Neural cell (in vitro differentiated cells): ENCODE measurements around the gene PLD5.

Experiments
- POLR2AphosphoS5 ChIP-seq: IDR thresholded peaks from 2 replicates; pipeline ENCODE4 v1.6.1; 2012
- RAD21 ChIP-seq: fragments of 450-650 bp; conservative IDR thresholded peaks from 2 replicates; pipeline ENCODE4 v1.6.1; 2014; ENCODE audit warnings: antibody characterized with exemption, mild to moderate bottlenecking, moderate library complexity
- REST ChIP-seq: IDR thresholded peaks from 2 replicates; pipeline ENCODE4 v1.6.1; 2012; ENCODE audit warnings: borderline replicate concordance
- TF ChIP-seq, protein P1 (sequence below): fragments of 450-650 bp; IDR thresholded peaks from 2 replicates; pipeline ENCODE4 v1.5.1; 2014; ENCODE audit warnings: antibody characterized with exemption, mild to moderate bottlenecking, moderate library complexity; ENCODE audit not compliant: poor library complexity, severe bottlenecking

DNA sequence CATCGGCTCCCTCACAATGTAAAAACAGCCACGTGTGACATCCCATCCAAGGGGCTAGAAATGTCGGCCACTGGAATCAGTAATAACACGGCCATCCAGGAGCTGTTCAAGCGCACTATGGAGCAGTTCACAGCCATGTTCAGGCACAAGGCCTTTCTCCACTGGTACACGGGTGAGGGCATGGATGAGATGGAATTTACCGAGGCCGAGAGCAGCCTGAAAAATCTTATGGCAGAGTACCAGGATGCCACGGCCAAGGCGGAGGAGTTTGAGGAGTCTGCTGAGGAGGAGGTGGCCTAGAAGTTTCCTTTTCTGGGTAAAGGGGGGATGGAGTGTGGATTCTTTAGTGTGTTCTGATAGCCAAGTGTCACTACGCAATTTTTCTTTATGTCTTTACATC is 464.5 kb downstream of the PLD5 start:
- TF ChIP-seq POLR2AphosphoS5 = no peak
- TF ChIP-seq, protein P1, sequence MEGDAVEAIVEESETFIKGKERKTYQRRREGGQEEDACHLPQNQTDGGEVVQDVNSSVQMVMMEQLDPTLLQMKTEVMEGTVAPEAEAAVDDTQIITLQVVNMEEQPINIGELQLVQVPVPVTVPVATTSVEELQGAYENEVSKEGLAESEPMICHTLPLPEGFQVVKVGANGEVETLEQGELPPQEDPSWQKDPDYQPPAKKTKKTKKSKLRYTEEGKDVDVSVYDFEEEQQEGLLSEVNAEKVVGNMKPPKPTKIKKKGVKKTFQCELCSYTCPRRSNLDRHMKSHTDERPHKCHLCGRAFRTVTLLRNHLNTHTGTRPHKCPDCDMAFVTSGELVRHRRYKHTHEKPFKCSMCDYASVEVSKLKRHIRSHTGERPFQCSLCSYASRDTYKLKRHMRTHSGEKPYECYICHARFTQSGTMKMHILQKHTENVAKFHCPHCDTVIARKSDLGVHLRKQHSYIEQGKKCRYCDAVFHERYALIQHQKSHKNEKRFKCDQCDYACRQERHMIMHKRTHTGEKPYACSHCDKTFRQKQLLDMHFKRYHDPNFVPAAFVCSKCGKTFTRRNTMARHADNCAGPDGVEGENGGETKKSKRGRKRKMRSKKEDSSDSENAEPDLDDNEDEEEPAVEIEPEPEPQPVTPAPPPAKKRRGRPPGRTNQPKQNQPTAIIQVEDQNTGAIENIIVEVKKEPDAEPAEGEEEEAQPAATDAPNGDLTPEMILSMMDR = no peak
- TF ChIP-seq REST = no peak
- no peak for TF ChIP-seq RAD21
